Liver (tissue), 9 donors: ENCODE results near the gene MS4A4A. TPM values are rescaled to one million over a fixed set of nuclear protein-coding genes. Genes with fewer than 3 reads are reported as not detected.

Experiments
- DNase-seq: peaks from one replicate; pipeline ENCODE4 v3.0.0-alpha.2; 2017; ENCODE audit warnings: low spot score
- H3K27ac ChIP-seq, 2 donors: one replicate each; pipeline ENCODE4 v1.7.0; 2013; ENCODE audit warnings: inconsistent platforms in 2 of 2, low read length in 2 of 2, control low read depth in 1 of 2, low read depth in 1 of 2, mild to moderate bottlenecking in 1 of 2
- H3K27me3 ChIP-seq, 4 donors: one replicate each; pipeline versions ENCODE4 v1.6.1 to v1.7.0; 2013; ENCODE audit warnings: low read length in 3 of 4, inconsistent platforms in 1 of 4, mild to moderate bottlenecking in 1 of 4, moderate library complexity in 1 of 4; ENCODE audit not compliant: control insufficient read depth in 4 of 4, insufficient read depth in 4 of 4
- H3K36me3 ChIP-seq, 4 donors: one replicate each; pipeline versions ENCODE4 v1.6.1 to v1.7.0; 2013; ENCODE audit warnings: low read length in 3 of 4, mild to moderate bottlenecking in 3 of 4, low read depth in 1 of 4, moderate library complexity in 1 of 4; ENCODE audit not compliant: control insufficient read depth in 4 of 4, insufficient read depth in 3 of 4
- H3K4me1 ChIP-seq, 4 donors: one replicate each; pipeline versions ENCODE4 v1.6.1 to v1.7.0; 2013; ENCODE audit warnings: low read length in 3 of 4, mild to moderate bottlenecking in 3 of 4, moderate library complexity in 1 of 4; ENCODE audit not compliant: control insufficient read depth in 4 of 4, insufficient read depth in 4 of 4
- H3K4me3 ChIP-seq, 3 donors: one replicate each; pipeline versions ENCODE4 v1.6.1 to v1.7.0; 2013; ENCODE audit warnings: low read length in 3 of 3, control low read depth in 1 of 3, low read depth in 1 of 3, mild to moderate bottlenecking in 1 of 3
- H3K9ac ChIP-seq, 2 donors: one replicate each; pipeline ENCODE4 v1.7.0; 2013; ENCODE audit warnings: low read length in 2 of 2, mild to moderate bottlenecking in 2 of 2, moderate library complexity in 2 of 2, control low read depth in 1 of 2, low read depth in 1 of 2
- H3K9me3 ChIP-seq, 4 donors: one replicate each; pipeline versions ENCODE4 v1.6.1 to v1.7.0; 2013; ENCODE audit warnings: low read length in 3 of 4; ENCODE audit not compliant: control insufficient read depth in 4 of 4
- ATF3 ChIP-seq: IDR thresholded peaks from 2 replicates; pipeline ENCODE4 v1.6.1; 2016; ENCODE audit warnings: antibody characterized with exemption
- CTCF ChIP-seq: fragments of 150-350 bp; IDR thresholded peaks from 2 replicates; pipeline ENCODE4 v1.5.1; 2017; ENCODE audit warnings: improper control_type of control experiment, low read depth, low read length; ENCODE audit not compliant: missing input control
- FOXA1 ChIP-seq: IDR thresholded peaks from 2 replicates; pipeline ENCODE4 v1.6.1; 2016; ENCODE audit warnings: antibody characterized with exemption
- FOXA2 ChIP-seq: IDR thresholded peaks from 2 replicates; pipeline ENCODE4 v1.6.1; 2016; ENCODE audit warnings: antibody characterized with exemption
- GABPA ChIP-seq, 2 donors: IDR thresholded peaks in 1 of 2; conservative IDR thresholded peaks in 1 of 2; 2 replicates each; pipeline ENCODE4 v1.6.1; 2016; ENCODE audit warnings: antibody characterized with exemption in 2 of 2, mild to moderate bottlenecking in 1 of 2, moderate library complexity in 1 of 2
- HNF4G ChIP-seq: IDR thresholded peaks from 2 replicates; pipeline ENCODE4 v1.6.1; 2016; ENCODE audit warnings: antibody characterized with exemption
- JUND ChIP-seq, 2 donors: IDR thresholded peaks; 2 replicates each; pipeline ENCODE4 v1.6.1; 2016; ENCODE audit warnings: antibody characterized with exemption in 2 of 2
- MAX ChIP-seq: IDR thresholded peaks from 2 replicates; pipeline ENCODE4 v1.6.1; 2016; ENCODE audit warnings: antibody characterized with exemption
- NR2F2 ChIP-seq: IDR thresholded peaks from 2 replicates; pipeline ENCODE4 v1.6.1; 2016; ENCODE audit warnings: antibody characterized with exemption
- RAD21 ChIP-seq, 2 donors: IDR thresholded peaks; 2 replicates each; pipeline ENCODE4 v1.6.1; 2016; ENCODE audit warnings: antibody characterized with exemption in 2 of 2, mild to moderate bottlenecking in 2 of 2
- RXRA ChIP-seq, 2 donors: IDR thresholded peaks; 2 replicates each; pipeline ENCODE4 v1.6.1; 2017 to 2018; ENCODE audit warnings: antibody characterized with exemption in 2 of 2, mild to moderate bottlenecking in 1 of 2
- TAF1 ChIP-seq: conservative IDR thresholded peaks from 2 replicates; pipeline ENCODE4 v1.6.1; 2016; ENCODE audit warnings: antibody characterized with exemption, mild to moderate bottlenecking
- YY1 ChIP-seq: IDR thresholded peaks from 2 replicates; pipeline ENCODE4 v1.6.1; 2016; ENCODE audit warnings: antibody characterized with exemption, mild to moderate bottlenecking
- WGBS: extraction: QIAGEN DNeasy Blood & Tissue Kit; methylation state at CpG from one replicate; pipeline ENCODE4 v1.1.7; 2013; 5-methylcytosine and 5-hydroxymethylcytosine counted together
- polyA plus RNA-seq, 2 donors: library from polyadenylated mRNA; stranded (reverse) in 1 of 2; unstranded in 1 of 2; fragments of 200-250 nt in 1 of 2; fragments of >200 nt in 1 of 2; fragmentation: Nextera tagmentation in 1 of 2; extraction: Ambion mirVana in 1 of 2; gene quantifications; one replicate each; pipeline versions ENCODE4 v1.2.1 to v1.2.3, GENCODE V29; 2013 to 2015
- total RNA-seq, 2 donors: library from RNA; depleted of rRNA; stranded (reverse); fragments of >200 nt; gene quantifications; one replicate each; pipeline ENCODE4 v1.2.3, GENCODE V29; 2014
- donor health status: healthy.
- donor health status: healthy.
- donor health status: healthy.
- donor health status: healthy.
- donor health status: healthy.

MS4A4A gene
- total and polyA plus RNA-seq, 4 donors = 8.6 to 16.1 (median 10.8) TPM

- no peak overlapping the region for H3K27ac ChIP-seq
- no peaks in the 10 kb centered on the region for H3K27me3 ChIP-seq
- no peaks in the 10 kb centered on the region for H3K36me3 ChIP-seq
- H3K4me3 ChIP-seq = no peak overlapping the region
- no peak overlapping the region for H3K9ac ChIP-seq
- H3K4me1 ChIP-seq = no peaks in the 10 kb centered on the region
- DNase-seq = no peak
- H3K9me3 ChIP-seq = no peaks in the 10 kb centered on the region
- TF ChIP-seq CTCF = no peak
- TF ChIP-seq GABPA (IDR thresholded peaks at IDR 0.05 in 1 of 2, conservative IDR thresholded peaks at IDR 0.05 in 1 of 2) = no peak
- WGBS = 25% methylated on average over 3 of the region's 3 CpGs
These were observed 52.4 kb downstream of the MS4A4A start for GRCh38 chr11:60332846-60333245.

- H3K4me1 ChIP-seq = no peaks in the 10 kb centered on the region
- H3K9ac ChIP-seq = no peak overlapping the region
- peak; percentile 72 for DNase-seq
- H3K27me3 ChIP-seq = no peaks in the 10 kb centered on the region
- no peaks in the 10 kb centered on the region for H3K36me3 ChIP-seq
- H3K4me3 ChIP-seq = no peak overlapping the region
- peak; percentile 52 to 70 for TF ChIP-seq RAD21 (IDR thresholded peaks at IDR 0.05)
- no peak for TF ChIP-seq MAX
- no peak for TF ChIP-seq ATF3
- peak; percentile 67 for TF ChIP-seq CTCF
- TF ChIP-seq FOXA1 = no peak
- TF ChIP-seq YY1 = no peak
- no peak for TF ChIP-seq JUND (IDR thresholded peaks at IDR 0.05)
- H3K9me3 ChIP-seq = no peaks in the 10 kb centered on the region
- 13% methylated on average over 2 of the region's 2 CpGs for WGBS
- no peak overlapping the region for H3K27ac ChIP-seq
These were observed 53.6 kb downstream of the MS4A4A start for GRCh38 chr11:60334005-60334620.

GRCh38 chr11:60336767-60337391 is 56.4 kb downstream of the MS4A4A start:
- Histone ChIP-seq H3K4me1 (no peaks in the 10 kb centered on the region), H3K9me3 (no peaks in the 10 kb centered on the region), H3K27ac (no peak overlapping the region), H3K27me3 (no peaks in the 10 kb centered on the region), H3K36me3 (no peaks in the 10 kb centered on the region), H3K4me3 (no peak overlapping the region), H3K9ac (no peak overlapping the region)
- TF ChIP-seq HNF4G (no peak), NR2F2 (no peak), YY1 (no peak), FOXA2 (no peak), CTCF (no peak), RAD21 (IDR thresholded peaks at IDR 0.05) (no peak), JUND (IDR thresholded peaks at IDR 0.05) (no peak), TAF1 (no peak), MAX (no peak), RXRA (IDR thresholded peaks at IDR 0.05) (no peak)
- DNase-seq = no peak
- 87% methylated on average over 7 of the region's 7 CpGs for WGBS
